Suprapubic skin (tissue), 4 donors: ENCODE results near the gene UBQLN1.

Experiments used
- EP300 ChIP-seq: sonication (generic); formaldehyde crosslinking; IDR thresholded peaks from one replicate; pipeline ENCODE4 v1.6.1; 2017; ENCODE audit warnings: antibody characterized with exemption
- POLR2A ChIP-seq, 2 donors: fragments of 450-650 bp; IDR thresholded peaks; one replicate each; pipeline ENCODE4 v1.6.1; 2017; ENCODE audit warnings: antibody characterized with exemption in 2 of 2, mild to moderate bottlenecking in 2 of 2, moderate library complexity in 2 of 2
- POLR2AphosphoS5 ChIP-seq, 3 donors: sonication (generic); formaldehyde crosslinking; IDR thresholded peaks; one replicate each; pipeline ENCODE4 v1.6.1; 2017; ENCODE audit warnings: antibody characterized with exemption in 3 of 3
- TF ChIP-seq, protein P1 (sequence below), 2 donors: fragments of 200-600 bp in 1 of 2; fragments of 450-650 bp in 1 of 2; sonication (generic) in 1 of 2; IDR thresholded peaks; one replicate each; pipeline ENCODE4 v1.5.1; 2016 to 2019; ENCODE audit warnings: antibody characterized with exemption in 2 of 2, mild to moderate bottlenecking in 1 of 2, moderate library complexity in 1 of 2

DNA sequence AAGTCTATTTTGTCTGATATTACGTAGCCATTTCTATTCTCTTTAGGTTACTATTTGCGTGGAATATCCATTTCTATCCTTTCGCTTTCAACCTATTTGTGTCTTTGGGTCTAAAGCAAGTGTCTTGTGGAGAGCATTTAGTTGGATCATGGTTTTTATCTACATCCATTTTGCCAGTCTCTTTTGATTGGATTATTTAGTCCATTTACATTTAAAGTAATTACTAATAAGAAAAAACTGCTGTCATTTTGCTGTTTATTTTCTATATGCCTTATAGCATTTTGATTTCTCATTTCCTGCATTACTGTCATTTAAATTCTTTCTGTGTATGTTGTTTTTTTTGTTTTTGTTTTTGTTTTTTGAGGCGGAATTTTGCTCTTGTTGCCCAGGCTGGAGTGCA, 26.0 kb upstream of the UBQLN1 start:
- no peak for TF ChIP-seq POLR2A (IDR thresholded peaks at IDR 0.05)
- TF ChIP-seq, protein P1, sequence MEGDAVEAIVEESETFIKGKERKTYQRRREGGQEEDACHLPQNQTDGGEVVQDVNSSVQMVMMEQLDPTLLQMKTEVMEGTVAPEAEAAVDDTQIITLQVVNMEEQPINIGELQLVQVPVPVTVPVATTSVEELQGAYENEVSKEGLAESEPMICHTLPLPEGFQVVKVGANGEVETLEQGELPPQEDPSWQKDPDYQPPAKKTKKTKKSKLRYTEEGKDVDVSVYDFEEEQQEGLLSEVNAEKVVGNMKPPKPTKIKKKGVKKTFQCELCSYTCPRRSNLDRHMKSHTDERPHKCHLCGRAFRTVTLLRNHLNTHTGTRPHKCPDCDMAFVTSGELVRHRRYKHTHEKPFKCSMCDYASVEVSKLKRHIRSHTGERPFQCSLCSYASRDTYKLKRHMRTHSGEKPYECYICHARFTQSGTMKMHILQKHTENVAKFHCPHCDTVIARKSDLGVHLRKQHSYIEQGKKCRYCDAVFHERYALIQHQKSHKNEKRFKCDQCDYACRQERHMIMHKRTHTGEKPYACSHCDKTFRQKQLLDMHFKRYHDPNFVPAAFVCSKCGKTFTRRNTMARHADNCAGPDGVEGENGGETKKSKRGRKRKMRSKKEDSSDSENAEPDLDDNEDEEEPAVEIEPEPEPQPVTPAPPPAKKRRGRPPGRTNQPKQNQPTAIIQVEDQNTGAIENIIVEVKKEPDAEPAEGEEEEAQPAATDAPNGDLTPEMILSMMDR (IDR thresholded peaks at IDR 0.05) = no peak
- no peak for TF ChIP-seq POLR2AphosphoS5 (IDR thresholded peaks at IDR 0.05)
- TF ChIP-seq EP300 = no peak
